Prostate gland (tissue), 2 donors: Measurements from ENCODE around the gene HIC2. TPM values are rescaled to one million over a fixed set of nuclear protein-coding genes. Genes with fewer than 3 reads are reported as not detected.

Source experiments
- DNase-seq: peaks from one replicate; pipeline ENCODE4 v3.0.0-alpha.2; 2019; ENCODE audit warnings: low spot score
- H3K27ac ChIP-seq, 2 donors: fragments of 200-600 bp; sonication (generic); 2 replicates each; pipeline ENCODE4 v1.5.1; 2017 to 2019
- H3K27me3 ChIP-seq: fragments of 200-600 bp; sonication (generic); replicated peaks from 2 replicates; pipeline ENCODE4 v1.5.1; 2019; ENCODE audit not compliant: insufficient read depth
- H3K36me3 ChIP-seq, 2 donors: fragments of 200-600 bp; sonication (generic); 1 replicate in 1 of 2; 2 replicates in 1 of 2; pipeline versions ENCODE4 v1.5.1 to v1.8.1; 2017 to 2019
- H3K4me1 ChIP-seq: fragments of 200-600 bp; sonication (generic); replicated peaks from 2 replicates; pipeline ENCODE4 v1.5.1; 2019
- H3K4me3 ChIP-seq, 2 donors: fragments of 200-600 bp; sonication (generic); 2 replicates each; pipeline ENCODE4 v1.5.1; 2017 to 2019
- H3K9me3 ChIP-seq: fragments of 200-600 bp; sonication (generic); 2 replicates; pipeline ENCODE4 v1.5.1; 2017
- CTCF ChIP-seq, 4 experiments: fragments of 200-600 bp in 2 of 4; fragments of 450-650 bp in 2 of 4; sonication (generic) in 2 of 4; IDR thresholded peaks; 1 replicate in 3 of 4; 2 replicates in 1 of 4; pipeline ENCODE4 v1.5.1; 2016 to 2019; ENCODE audit warnings: antibody characterized with exemption in 4 of 4, mild to moderate bottlenecking in 2 of 4, moderate library complexity in 2 of 4
- POLR2A ChIP-seq: fragments of 450-650 bp; IDR thresholded peaks from one replicate; pipeline ENCODE4 v1.6.1; 2016; ENCODE audit warnings: antibody characterized with exemption, mild to moderate bottlenecking
- POLR2AphosphoS5 ChIP-seq: sonication (generic); formaldehyde crosslinking; IDR thresholded peaks from one replicate; pipeline ENCODE4 v1.6.1; 2017; ENCODE audit warnings: antibody characterized with exemption
- WGBS: methylation state at CpG from one replicate; pipeline ENCODE4 v1.1.5; 2018; 5-methylcytosine and 5-hydroxymethylcytosine counted together
- intact Hi-C: fragments of 100-400 bp; cut with DNase I; formaldehyde crosslinking; loops from one replicate; pipeline ENCODE4 v1.14.2; 2022
- total RNA-seq, 2 donors: library from RNA; depleted of rRNA; stranded (reverse); fragments of >200 nt; gene quantifications; one replicate each; pipeline ENCODE4 v1.1.0, GENCODE V29; 2016

The HIC2 gene
- total RNA-seq, 2 donors from 2014 or later, result 2.3 to 16.8 TPM

GRCh38 chr22:21444701-21445436 lies 27.7 kb downstream of the HIC2 start:
- Histone ChIP-seq H3K27ac (no peak overlapping the region), H3K27me3 (no peaks in the 10 kb centered on the region), H3K4me3 (no peak overlapping the region), H3K4me1 (no peaks in the 10 kb centered on the region), H3K9me3 (no peaks in the 10 kb centered on the region), H3K36me3 (peaks cover 0 to 3% of the 10 kb centered on the region in 2 donors)
- 87% methylated on average over 35 of the region's 35 CpGs for WGBS
- no peak for TF ChIP-seq CTCF (IDR thresholded peaks at IDR 0.05)
- DNase-seq, result peak; percentile 2
- intact Hi-C loops, result no loop called here

- peak; percentile 2 for DNase-seq
- WGBS, result 92% methylated on average over 27 of the region's 27 CpGs
- H3K4me3 ChIP-seq, result no peak overlapping the region
- no peaks in the 10 kb centered on the region for H3K9me3 ChIP-seq
- no peak overlapping the region for H3K27ac ChIP-seq
- no peak for TF ChIP-seq POLR2AphosphoS5
- TF ChIP-seq POLR2A, result no peak
- TF ChIP-seq CTCF (IDR thresholded peaks at IDR 0.05), result no peak
- no peaks in the 10 kb centered on the region for H3K27me3 ChIP-seq
- H3K36me3 ChIP-seq, result peaks cover 0 to 3% of the 10 kb centered on the region in 2 donors
- intact Hi-C loops, result no loop called here
- no peaks in the 10 kb centered on the region for H3K4me1 ChIP-seq
Observed at GRCh38 chr22:21445437-21446127, 28.4 kb downstream of the HIC2 start.

GRCh38 chr22:21446128-21446826 lies 29.1 kb downstream of the HIC2 start:
- DNase-seq, result peak; percentile 3
- no peaks in the 10 kb centered on the region for H3K27me3 ChIP-seq
- no peaks in the 10 kb centered on the region for H3K9me3 ChIP-seq
- no peaks in the 10 kb centered on the region for H3K4me1 ChIP-seq
- 95% methylated on average over 48 of the region's 49 CpGs for WGBS
- H3K36me3 ChIP-seq, result peaks cover 0 to 3% of the 10 kb centered on the region in 2 donors
- no peak for TF ChIP-seq CTCF (IDR thresholded peaks at IDR 0.05)
- no peak for TF ChIP-seq POLR2AphosphoS5
- no peak for TF ChIP-seq POLR2A
- H3K4me3 ChIP-seq, result no peak overlapping the region
- no peak overlapping the region for H3K27ac ChIP-seq
- intact Hi-C loops, result no loop called here

- TF ChIP-seq POLR2AphosphoS5 (no peak), CTCF (IDR thresholded peaks at IDR 0.05) (no peak), POLR2A (no peak)
- no peaks in the 10 kb centered on the region for H3K9me3 ChIP-seq
- peaks cover 0 to 3% of the 10 kb centered on the region in 2 donors for H3K36me3 ChIP-seq
- no peak overlapping the region for H3K27ac ChIP-seq
- peak; percentile 3 for DNase-seq
- H3K4me1 ChIP-seq, result no peaks in the 10 kb centered on the region
- intact Hi-C loops, result no loop called here
- no peak overlapping the region for H3K4me3 ChIP-seq
- 93% methylated on average over 32 of the region's 33 CpGs for WGBS
- no peaks in the 10 kb centered on the region for H3K27me3 ChIP-seq
Observed at GRCh38 chr22:21446827-21447690, 29.9 kb downstream of the HIC2 start.
